NCI-H526 treated with DMSO at 0.1 percent for 48 hours (cell line): ENCODE measurements around the gene CCNYL1.

Experiments used
- DNase-seq: peaks from one replicate; lab custom pipeline; 2025; lab: John Stamatoyannopoulos, UW

The CCNYL1 gene

DNA sequence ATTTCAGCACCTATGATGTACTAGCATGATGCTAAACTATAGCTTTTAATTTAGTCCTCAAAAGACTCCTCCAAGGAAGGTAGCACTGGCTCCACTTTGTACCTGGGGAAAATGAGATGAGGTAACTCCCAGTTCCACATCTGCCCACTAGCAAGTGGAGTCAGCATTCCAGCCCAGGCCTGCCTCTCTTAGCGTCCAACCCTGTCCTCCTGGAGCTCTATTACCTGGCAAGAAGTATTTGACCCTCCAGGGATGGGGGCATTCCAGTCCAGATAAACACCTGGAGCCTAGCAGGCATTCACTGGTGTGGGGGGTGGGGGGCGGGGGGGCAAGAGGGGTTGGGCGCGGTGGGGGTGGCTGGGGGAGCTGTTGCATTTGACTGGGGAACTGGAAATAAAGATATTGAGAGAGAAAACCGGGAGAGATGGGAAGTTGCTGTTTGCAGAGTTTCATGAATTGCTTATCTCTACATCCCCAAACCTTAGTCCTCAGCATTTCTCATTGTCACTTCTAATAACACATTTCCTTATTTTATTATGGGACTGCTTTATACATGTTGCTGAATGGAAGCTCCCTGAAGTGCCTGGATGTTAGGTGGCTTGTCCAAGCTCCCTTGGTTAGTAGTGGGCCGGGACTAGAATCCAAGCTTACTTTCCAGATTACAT lies 80.3 kb downstream of the CCNYL1 start:
- no peak for DNase-seq

DNA sequence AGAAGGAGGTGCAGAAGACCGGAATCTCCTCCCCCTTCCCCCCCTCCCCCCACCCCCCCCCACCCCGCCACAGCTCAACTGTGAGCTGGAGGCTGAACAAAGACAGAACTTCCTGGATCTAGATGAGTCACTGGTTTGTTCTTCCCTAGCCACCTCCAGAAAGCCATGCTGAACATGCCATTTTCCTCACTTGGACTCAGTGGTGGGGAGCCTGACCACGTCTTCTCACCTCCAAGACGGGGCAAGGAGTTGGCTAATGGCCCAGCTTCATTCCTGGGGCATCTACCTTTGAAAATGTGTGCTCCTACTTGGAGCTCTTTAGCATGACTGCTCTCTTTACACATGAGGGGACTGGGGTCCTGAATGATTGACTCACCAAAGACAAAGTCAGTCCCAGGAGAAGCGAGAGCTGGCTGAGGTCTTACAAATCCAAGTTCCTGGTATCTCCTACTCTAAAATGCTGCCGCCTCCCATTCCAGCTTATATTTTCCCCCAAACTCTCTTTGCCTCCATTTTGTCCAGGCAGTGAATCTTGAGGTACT lies 80.9 kb downstream of the CCNYL1 start:
- no peak for DNase-seq

DNA sequence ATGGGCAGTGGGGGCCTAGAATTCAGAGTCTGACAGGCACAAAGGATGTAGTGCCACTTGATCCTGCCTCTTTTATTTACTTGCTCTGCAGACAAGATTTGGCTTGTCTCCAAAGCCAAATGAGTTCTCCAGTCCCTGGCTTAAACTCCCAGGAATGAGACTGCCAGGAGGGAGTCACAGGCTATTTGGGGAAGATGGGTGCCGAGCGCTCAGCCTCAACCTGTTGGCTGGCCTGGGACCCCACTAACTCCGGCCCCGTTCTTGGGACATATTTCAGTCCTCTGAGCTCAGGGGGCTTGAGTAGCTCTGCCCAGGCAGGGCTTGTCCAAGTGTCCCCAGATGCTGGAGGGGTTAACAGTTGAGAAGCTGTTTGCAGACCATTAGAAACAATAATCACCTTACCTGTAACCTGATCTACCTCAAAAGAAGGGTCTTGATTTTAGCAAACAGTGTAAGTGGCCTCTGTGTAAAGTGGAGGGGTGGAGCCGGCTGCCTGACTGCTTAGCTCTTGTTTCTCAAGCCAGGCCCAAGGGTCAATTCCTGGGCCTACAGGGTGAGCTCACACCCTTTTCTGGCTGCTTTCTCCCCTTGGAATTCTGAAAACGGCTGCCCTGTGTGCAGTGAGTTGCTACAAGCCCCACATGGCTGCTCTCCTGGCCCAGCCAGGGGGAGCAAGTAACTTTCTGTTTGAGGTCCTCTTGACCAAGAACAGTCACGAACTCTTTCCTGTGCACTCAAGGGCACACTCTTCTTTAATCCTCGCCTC lies 85.3 kb downstream of the CCNYL1 start:
- DNase-seq = no peak

DNA sequence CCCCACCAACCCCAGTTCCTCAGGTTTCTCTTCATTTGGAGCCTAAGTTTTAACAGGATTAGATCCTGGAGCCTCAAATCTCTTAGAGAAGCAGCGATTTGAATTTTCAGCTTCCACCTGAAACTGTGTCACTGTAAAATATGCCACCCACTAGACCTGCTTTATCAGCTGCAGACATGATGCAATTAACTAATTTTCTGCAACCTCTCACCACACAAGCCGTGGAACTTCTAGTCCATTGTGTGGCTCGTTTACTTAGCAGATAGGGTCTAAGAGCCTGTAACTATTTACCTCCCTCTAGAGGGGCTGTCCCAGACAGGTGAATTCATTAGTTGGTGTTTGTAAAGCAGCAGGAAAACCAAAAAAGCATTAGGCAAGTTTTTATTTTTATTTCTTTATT lies 89.8 kb downstream of the CCNYL1 start:
- no peak for DNase-seq

DNA sequence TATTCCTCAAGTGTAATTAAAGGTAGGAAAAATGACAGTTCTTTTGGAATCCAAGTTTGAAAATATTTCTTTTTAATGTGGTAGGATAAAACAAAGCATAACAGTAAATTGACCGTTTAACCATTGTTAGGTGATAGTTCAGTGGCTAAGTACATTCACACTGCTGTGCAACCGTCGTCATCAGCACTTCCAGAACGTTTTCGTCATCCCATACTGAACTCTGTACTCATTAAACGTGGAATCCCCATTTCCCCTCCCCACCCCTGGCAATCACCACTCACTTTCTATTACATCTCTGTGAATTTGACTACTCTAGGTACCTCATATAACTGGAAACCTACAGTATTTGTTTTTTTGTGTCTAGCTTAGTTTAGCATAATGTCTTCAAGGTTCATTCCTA lies 91.2 kb downstream of the CCNYL1 start:
- DNase-seq = no peak
